Stomach smooth muscle (tissue), 2 donors: ENCODE results near the gene TELO2.

ENCODE experiments used
- H3K27ac ChIP-seq: one replicate; pipeline ENCODE4 v1.7.0; 2013; ENCODE audit warnings: mild to moderate bottlenecking, low read length, inconsistent platforms
- H3K27me3 ChIP-seq, 2 donors: one replicate each; pipeline ENCODE4 v1.7.0; 2013; ENCODE audit warnings: low read length in 2 of 2; ENCODE audit not compliant: insufficient read depth in 2 of 2, control insufficient read depth in 1 of 2
- H3K36me3 ChIP-seq, 2 donors: one replicate each; pipeline ENCODE4 v1.7.0; 2013; ENCODE audit warnings: low read length in 2 of 2; ENCODE audit not compliant: control insufficient read depth in 2 of 2, insufficient read depth in 2 of 2
- H3K4me1 ChIP-seq: one replicate; pipeline ENCODE4 v1.7.0; 2013; ENCODE audit warnings: low read length; ENCODE audit not compliant: control insufficient read depth, insufficient read depth
- H3K4me3 ChIP-seq, 2 donors: one replicate each; pipeline ENCODE4 v1.7.0; 2013; ENCODE audit warnings: low read length in 2 of 2
- H3K9ac ChIP-seq, 2 donors: one replicate each; pipeline ENCODE4 v1.7.0; 2013; ENCODE audit warnings: low read length in 2 of 2, mild to moderate bottlenecking in 1 of 2
- H3K9me3 ChIP-seq, 2 donors: one replicate each; pipeline ENCODE4 v1.7.0; 2013; ENCODE audit warnings: low read length in 2 of 2; ENCODE audit not compliant: control insufficient read depth in 2 of 2
- donor health status: healthy.
- donor health status: Pancreatic carcinoma.

Gene TELO2

DNA sequence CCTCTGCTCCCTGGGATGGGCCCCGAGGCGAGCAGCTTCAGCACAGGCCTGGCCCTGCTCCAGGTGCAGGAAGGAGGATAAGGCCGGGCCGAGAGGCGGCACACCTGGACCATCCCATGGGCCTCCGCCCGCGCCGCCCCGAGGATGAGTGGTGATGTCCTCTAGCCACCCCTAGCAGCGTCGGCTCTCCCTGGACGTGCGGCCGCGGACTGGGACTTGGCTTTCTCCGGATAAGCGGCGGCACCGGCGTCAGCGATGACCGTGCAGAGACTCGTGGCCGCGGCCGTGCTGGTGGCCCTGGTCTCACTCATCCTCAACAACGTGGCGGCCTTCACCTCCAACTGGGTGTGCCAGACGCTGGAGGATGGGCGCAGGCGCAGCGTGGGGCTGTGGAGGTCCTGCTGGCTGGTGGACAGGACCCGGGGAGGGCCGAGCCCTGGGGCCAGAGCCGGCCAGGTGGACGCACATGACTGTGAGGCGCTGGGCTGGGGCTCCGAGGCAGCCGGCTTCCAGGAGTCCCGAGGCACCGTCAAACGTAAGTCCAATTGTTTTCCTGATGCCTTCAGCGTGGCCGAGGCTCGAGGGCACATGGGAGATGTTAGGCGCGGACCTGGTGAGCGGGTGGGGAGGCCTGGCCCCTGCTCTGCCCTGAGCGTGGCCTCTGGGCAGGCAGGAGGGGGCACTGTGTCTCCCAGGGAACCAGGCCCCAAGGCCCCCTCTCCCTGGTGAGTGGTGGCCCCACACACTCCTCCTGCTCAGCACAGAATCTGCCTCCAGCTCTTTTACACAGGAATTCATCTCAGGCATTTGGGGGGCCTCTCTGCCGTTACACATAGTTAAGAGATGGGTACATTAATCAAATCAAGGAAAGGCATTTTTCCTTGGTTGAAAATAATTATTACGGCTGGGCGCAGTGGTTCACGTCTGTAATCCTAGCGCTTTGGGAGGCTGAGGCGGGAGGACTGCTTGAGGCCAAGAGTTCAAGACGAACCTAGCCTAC is 41.2 kb downstream of the TELO2 start:
- Histone ChIP-seq H3K27me3 (no peaks in the 10 kb centered on the region), H3K4me3 (peak overlapping the region; percentile 61 to 78), H3K36me3 (peaks cover 3 to 15% of the 10 kb centered on the region in 2 donors), H3K9me3 (no peaks in the 10 kb centered on the region), H3K9ac (peak overlapping the region; percentile 55 to 65), H3K4me1 (peaks cover 85% of the 10 kb centered on the region), H3K27ac (peak overlapping the region; percentile 88)

DNA sequence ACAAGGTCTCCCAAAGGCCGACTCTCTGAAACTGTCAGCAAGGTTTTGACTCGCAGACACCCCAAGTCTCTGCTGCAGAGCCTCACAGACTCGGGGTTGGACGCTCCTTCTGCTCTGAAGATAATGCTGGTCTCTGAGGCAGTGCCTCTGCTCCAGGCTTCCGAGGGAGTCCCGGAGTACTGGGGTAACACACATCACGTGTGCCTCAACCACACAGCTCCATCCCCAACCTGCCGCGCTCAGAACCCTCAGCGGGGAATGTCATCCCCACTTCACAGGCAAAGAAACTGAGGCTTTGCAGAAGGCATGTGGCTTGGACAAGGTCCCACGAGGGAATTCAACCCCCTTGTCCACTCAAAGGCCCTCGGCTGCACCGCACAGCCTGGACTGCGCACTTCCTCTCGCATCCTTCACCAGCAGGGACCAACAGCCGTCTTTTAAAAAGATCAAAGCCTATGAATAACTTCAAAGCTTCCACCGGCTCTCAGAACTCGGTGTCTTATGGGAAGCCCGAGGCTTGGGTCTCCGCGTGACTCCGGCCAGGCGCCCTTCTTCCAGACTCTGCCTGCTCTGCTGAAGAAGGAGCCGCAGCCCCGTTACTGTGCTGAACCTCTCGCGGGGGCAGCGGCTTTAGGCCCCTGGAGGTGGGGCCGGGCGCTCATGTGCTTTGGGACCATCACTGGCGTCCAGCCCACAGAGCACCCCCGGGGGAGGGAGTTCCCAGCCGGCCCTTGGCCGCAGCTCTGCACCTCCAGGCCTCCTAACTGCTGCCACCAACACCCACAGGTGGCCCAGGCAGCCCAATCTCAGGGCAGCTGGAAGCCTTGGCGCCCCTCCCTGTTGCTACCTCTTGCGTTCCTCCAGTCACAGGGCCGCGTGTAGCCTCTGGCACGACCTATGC is 42.5 kb downstream of the TELO2 start:
- peaks cover 8 to 17% of the 10 kb centered on the region in 2 donors for H3K36me3 ChIP-seq
- no peaks in the 10 kb centered on the region for H3K27me3 ChIP-seq
- H3K9ac ChIP-seq, result peak overlapping the region; percentile 47 to 65
- H3K27ac ChIP-seq, result peak overlapping the region; percentile 11
- H3K4me1 ChIP-seq, result peaks cover 88% of the 10 kb centered on the region
- H3K4me3 ChIP-seq, result peak overlapping the region; percentile 61 to 78
- no peaks in the 10 kb centered on the region for H3K9me3 ChIP-seq

DNA sequence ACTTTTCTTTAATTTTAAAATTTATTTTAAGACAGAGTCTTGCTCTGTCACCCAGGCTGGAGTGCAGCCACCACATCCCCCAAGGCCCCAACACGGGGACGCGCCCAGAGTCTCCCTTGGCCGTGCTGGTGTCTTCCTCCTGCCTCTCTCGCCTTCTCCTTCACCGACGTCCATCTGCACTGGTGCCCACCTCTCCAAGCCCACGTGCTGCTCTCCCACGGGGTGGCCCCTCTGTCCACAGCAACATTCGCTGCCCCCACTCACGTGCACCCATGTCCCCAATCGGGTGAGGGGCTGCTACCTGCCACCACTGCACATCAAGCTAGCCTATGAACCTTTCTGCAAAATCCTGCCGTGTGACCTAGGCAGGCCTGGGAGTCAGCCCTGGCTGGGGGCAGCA is 43.4 kb downstream of the TELO2 start:
- Histone ChIP-seq H3K9me3 (no peaks in the 10 kb centered on the region), H3K27me3 (no peaks in the 10 kb centered on the region), H3K4me3 (peak overlapping the region in 1 of 2 donors; percentile 78), H3K9ac (no peak overlapping the region), H3K4me1 (peaks cover 79% of the 10 kb centered on the region), H3K36me3 (peaks cover 8 to 18% of the 10 kb centered on the region in 2 donors), H3K27ac (no peak overlapping the region)

DNA sequence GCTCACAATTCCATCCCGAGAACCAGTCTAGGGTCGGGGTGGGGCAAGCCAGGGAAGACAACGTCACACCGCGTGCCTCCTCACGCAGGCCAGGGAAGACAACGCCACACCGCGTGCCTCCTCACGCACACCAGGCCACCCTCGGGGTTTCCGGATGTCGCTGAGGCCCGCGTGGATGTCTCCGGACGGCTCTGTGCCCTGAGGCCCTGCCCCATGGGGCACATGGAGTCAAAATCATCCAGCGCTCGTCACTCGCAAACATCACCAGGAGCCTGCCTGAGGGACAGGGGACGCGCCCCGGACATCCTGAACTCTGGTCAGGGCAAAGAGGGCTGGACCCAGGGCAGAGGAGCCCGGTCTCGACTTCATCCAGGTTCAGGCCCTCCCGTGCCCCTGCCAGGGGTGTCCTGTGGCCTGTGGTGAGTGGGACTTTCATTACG is 44.0 kb downstream of the TELO2 start:
- peaks cover 75% of the 10 kb centered on the region for H3K4me1 ChIP-seq
- H3K9me3 ChIP-seq, result no peaks in the 10 kb centered on the region
- no peak overlapping the region for H3K9ac ChIP-seq
- peaks cover 8 to 19% of the 10 kb centered on the region in 2 donors for H3K36me3 ChIP-seq
- peak overlapping the region; percentile 41 for H3K27ac ChIP-seq
- H3K4me3 ChIP-seq, result peak overlapping the region in 1 of 2 donors; percentile 78
- no peaks in the 10 kb centered on the region for H3K27me3 ChIP-seq

DNA sequence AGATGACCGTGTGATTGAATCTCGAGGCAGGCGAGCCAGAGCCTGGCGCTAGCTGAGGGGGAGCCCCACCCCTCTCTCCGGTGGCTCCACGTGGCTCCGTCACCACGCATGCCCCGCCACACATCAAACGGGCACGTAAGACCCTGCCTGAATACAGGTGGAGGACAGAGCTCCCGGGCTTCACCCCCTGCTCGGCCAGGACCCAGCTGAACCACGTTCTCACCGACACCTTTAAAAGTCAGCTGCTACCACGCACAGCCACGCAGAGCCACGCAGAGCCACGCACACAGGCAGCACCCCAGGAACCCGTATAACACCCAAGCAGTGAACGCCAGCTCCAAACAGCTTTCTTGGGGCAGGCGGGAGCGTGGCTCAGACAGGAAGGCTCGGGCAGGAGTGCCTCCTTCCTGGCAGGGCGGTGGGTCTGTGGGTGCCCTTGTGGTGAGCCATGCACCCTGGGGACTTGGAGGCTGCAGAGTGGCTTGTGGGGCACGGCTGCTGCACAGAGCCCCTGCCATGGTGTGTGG is 44.7 kb downstream of the TELO2 start:
- H3K36me3 ChIP-seq, result peaks cover 11 to 24% of the 10 kb centered on the region in 2 donors
- peak overlapping the region in 1 of 2 donors; percentile 35 for H3K4me3 ChIP-seq
- H3K9ac ChIP-seq, result no peak overlapping the region
- H3K4me1 ChIP-seq, result peaks cover 75% of the 10 kb centered on the region
- peak overlapping the region; percentile 41 for H3K27ac ChIP-seq
- no peaks in the 10 kb centered on the region for H3K9me3 ChIP-seq
- H3K27me3 ChIP-seq, result no peaks in the 10 kb centered on the region

DNA sequence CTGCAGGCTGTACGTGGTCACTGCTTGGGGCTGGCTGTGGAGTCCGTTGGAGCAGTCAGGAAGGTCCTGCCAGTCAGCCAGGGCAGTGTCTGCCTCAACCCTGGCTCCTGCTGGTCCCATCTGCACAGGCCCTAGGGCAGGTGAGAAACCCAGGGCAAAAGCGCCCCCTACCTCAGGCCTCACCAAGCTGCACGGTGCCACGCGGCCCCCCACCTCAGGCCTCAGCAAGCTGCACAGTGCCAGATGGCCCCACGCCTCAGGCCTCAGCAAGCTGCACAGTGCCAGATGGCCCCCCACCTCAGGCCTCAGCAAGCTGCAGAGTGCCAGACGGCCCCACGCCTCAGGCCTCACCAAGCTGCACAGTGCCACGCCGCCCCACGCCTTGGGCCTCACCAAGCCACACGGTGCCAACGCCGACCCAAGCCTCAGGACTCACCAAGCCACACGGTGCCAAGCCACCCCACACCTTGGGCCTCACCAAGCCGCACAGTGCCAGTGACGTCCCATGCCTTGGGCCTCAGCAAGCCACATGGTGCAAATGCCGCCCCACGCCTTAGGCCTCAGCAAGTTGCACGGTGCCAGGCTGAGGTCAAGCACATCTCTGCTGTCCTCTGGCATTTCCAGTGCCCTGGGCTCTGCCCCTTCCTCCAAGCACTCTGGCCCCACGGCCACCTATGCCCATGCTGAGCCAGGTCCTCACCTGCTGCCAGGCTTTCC is 45.8 kb downstream of the TELO2 start:
- Histone ChIP-seq H3K27ac (peak overlapping the region; percentile 41), H3K36me3 (peaks cover 11 to 24% of the 10 kb centered on the region in 2 donors), H3K27me3 (no peaks in the 10 kb centered on the region), H3K9me3 (no peaks in the 10 kb centered on the region), H3K4me1 (peaks cover 73% of the 10 kb centered on the region), H3K4me3 (peak overlapping the region in 1 of 2 donors; percentile 15), H3K9ac (no peak overlapping the region)

DNA sequence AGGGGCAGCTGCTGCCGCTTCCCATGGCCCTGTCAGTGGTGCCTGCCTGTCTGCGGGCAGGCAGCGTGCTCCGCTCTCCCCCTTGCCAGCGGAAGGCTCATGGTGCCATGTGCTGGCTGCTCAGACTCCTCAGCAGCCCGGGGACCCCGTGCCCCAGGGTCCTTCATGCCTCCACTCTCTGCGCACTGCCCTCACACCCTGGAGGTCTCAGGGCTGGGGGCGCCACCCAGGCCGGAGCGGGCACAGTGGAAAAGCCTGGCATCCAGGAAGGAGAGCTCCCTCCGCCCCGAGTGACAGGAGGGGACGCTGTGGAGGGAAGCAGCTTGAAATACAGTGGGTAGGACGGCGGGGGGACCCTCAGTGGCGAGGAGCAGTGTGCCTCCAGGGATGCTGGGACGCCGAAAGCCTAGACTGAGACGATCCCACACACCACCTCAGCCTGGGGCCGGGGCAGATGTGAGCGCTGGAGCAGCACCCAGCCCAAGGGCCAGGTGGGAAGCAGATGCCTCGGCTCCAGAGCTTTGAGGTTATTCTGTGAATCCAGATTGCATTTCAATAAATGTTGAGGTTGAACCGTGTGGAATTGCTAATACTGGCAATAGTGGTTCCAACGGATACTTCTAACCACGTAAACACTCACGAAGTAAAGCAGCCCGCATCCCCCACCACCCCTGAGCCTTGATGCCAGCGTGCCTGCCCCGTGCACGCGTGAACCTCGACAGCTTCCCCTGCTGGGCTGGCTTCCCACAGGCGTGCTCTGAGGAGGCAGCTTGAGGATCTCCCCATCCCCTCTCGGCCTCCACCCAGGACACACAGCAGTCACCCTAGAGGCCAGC is 46.8 kb downstream of the TELO2 start:
- H3K27ac ChIP-seq, result no peak overlapping the region
- H3K4me1 ChIP-seq, result peaks cover 68% of the 10 kb centered on the region
- no peak overlapping the region for H3K9ac ChIP-seq
- H3K4me3 ChIP-seq, result no peak overlapping the region
- no peaks in the 10 kb centered on the region for H3K27me3 ChIP-seq
- H3K36me3 ChIP-seq, result peaks cover 11 to 24% of the 10 kb centered on the region in 2 donors
- no peaks in the 10 kb centered on the region for H3K9me3 ChIP-seq

DNA sequence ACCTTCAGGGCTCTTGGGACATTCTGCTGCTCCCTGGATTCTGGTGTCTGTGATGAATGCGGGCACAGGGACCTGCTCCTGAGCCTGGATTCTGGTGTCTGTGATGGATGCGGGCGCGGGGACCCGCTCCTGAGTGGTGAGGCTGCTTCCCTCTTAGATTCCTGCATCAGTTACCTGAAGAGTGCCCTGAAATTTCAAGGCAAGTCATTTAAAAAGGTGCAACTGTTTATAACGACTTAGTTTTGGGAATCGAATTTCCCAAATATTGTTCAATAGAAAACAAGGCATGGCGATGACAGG is 47.3 kb downstream of the TELO2 start:
- H3K36me3 ChIP-seq, result peaks cover 11 to 23% of the 10 kb centered on the region in 2 donors
- no peak overlapping the region for H3K9ac ChIP-seq
- no peaks in the 10 kb centered on the region for H3K27me3 ChIP-seq
- H3K4me3 ChIP-seq, result no peak overlapping the region
- no peak overlapping the region for H3K27ac ChIP-seq
- no peaks in the 10 kb centered on the region for H3K9me3 ChIP-seq
- peaks cover 68% of the 10 kb centered on the region for H3K4me1 ChIP-seq

DNA sequence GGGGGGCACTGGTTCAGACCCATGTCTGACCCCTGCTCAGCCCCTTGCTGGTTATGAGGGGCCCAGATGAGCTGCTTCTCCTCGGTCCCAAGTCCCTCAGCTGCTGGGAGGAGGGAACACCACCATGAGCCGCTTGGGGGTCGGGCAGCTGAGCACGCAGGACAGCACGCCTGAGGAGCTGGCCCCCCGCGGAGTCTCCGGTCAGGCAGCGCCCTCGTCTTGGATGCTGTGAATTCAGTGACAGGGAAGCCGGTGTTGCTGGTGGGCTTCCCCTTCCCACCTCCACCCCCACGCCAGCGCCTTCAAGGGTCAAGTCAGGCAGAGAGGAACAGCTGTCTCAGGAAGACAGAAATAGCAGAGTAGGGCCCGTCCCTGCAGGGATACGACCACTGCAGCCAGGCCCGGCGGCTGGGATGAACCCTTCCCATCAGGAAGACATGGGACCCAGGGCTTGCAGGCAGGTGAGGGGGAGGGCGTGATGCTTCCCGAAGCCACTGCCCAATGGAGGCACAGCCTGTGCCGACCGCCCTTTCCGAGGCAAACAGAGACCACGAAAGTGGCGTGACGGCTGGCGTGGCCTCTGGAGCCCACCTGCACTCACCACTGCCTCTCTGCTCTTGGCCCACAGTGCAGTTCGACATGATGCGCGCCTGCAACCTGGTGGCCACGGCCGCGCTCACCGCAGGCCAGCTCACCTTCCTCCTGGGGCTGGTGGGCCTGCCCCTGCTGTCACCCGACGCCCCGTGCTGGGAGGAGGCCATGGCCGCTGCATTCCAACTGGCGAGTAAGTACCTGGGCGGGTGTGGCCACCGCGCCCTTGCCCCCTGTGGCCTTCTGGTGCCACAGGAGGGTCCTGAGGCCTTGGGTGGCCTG is 48.4 kb downstream of the TELO2 start:
- Histone ChIP-seq H3K9me3 (no peaks in the 10 kb centered on the region), H3K4me1 (peaks cover 70% of the 10 kb centered on the region), H3K36me3 (peaks cover 11 to 22% of the 10 kb centered on the region in 2 donors), H3K27me3 (no peaks in the 10 kb centered on the region), H3K4me3 (no peak overlapping the region), H3K9ac (no peak overlapping the region), H3K27ac (no peak overlapping the region)
